Neural progenitor cell (in vitro differentiated cells): ENCODE results near the gene MRPL27. TPM values are rescaled to one million over a fixed set of nuclear protein-coding genes. Genes with fewer than 3 reads are reported as not detected.

Experiments
- DNase-seq: peaks from one replicate; pipeline ENCODE4 v3.0.0-alpha.2; 2016; ENCODE audit warnings: low spot score
- H2AFZ ChIP-seq: fragments of 200-600 bp; sonication (generic); replicated peaks from 2 replicates; pipeline ENCODE4 v1.6.1; 2016; ENCODE audit warnings: antibody characterized with exemption
- H3F3A ChIP-seq: fragments of 200-600 bp; sonication (generic); 2 replicates; pipeline ENCODE4 v1.6.1; 2016; ENCODE audit warnings: antibody characterized with exemption, low read depth
- H3K27ac ChIP-seq: fragments of 200-600 bp; sonication (generic); 2 replicates; pipeline ENCODE4 v1.5.1; 2016; ENCODE audit warnings: mild to moderate bottlenecking
- H3K27me3 ChIP-seq: fragments of 200-600 bp; sonication (generic); 2 replicates; pipeline ENCODE4 v1.6.1; 2016; ENCODE audit warnings: mild to moderate bottlenecking, moderate library complexity
- H3K36me3 ChIP-seq: fragments of 200-600 bp; sonication (generic); 2 replicates; pipeline ENCODE4 v1.5.1; 2016
- H3K4me1 ChIP-seq: fragments of 200-600 bp; sonication (generic); 2 replicates; pipeline ENCODE4 v1.6.1; 2016; ENCODE audit warnings: mixed run types
- H3K4me2 ChIP-seq: fragments of 200-600 bp; sonication (generic); 2 replicates; pipeline ENCODE4 v1.6.1; 2016
- H3K4me3 ChIP-seq: fragments of 200-600 bp; sonication (generic); 2 replicates; pipeline ENCODE4 v1.5.1; 2016
- H3K79me2 ChIP-seq: fragments of 200-600 bp; sonication (generic); 2 replicates; pipeline ENCODE4 v1.6.1; 2016; ENCODE audit warnings: low read depth
- H3K9ac ChIP-seq: fragments of 200-600 bp; sonication (generic); 2 replicates; pipeline ENCODE4 v1.6.1; 2016
- H3K9me3 ChIP-seq: fragments of 200-600 bp; sonication (generic); 2 replicates; pipeline ENCODE4 v1.5.1; 2016; ENCODE audit warnings: low read depth
- H4K20me1 ChIP-seq: fragments of 200-600 bp; sonication (generic); 2 replicates; pipeline ENCODE4 v1.6.1; 2016; ENCODE audit warnings: low read depth
- H3K27ac Mint-ChIP-seq: 3 replicates; pipeline ENCODE4 v1.8.0; 2021; ENCODE audit warnings: mixed read lengths
- H3K27me3 Mint-ChIP-seq: 2 replicates; pipeline ENCODE4 v1.8.0; 2022; ENCODE audit warnings: low read depth, mild to moderate bottlenecking, inconsistent platforms, moderate library complexity, mixed read lengths; ENCODE audit not compliant: insufficient read depth
- H3K36me3 Mint-ChIP-seq: 3 replicates; pipeline ENCODE4 v1.8.0; 2021; ENCODE audit warnings: mixed read lengths
- H3K4me1 Mint-ChIP-seq: 3 replicates; pipeline ENCODE4 v1.8.0; 2021; ENCODE audit warnings: mixed read lengths
- H3K4me3 Mint-ChIP-seq: 3 replicates; pipeline ENCODE4 v1.8.0; 2021; ENCODE audit warnings: mild to moderate bottlenecking, moderate library complexity, mixed read lengths
- H3K9me3 Mint-ChIP-seq: 3 replicates; pipeline ENCODE4 v1.8.0; 2020; ENCODE audit warnings: mixed read lengths
- EZH2 ChIP-seq: fragments of 200-600 bp; sonication (generic); IDR thresholded peaks from 2 replicates; pipeline ENCODE4 v1.6.1; 2017; ENCODE audit warnings: antibody characterized with exemption, mild to moderate bottlenecking, moderate library complexity
- EZH2phosphoT487 ChIP-seq: fragments of 200-600 bp; sonication (generic); IDR thresholded peaks from 2 replicates; pipeline ENCODE4 v1.6.1; 2017; ENCODE audit warnings: antibody characterized with exemption
- total RNA-seq: library from RNA; depleted of rRNA; stranded (reverse); fragments of >200 nt; gene quantifications from 2 replicates; pipeline ENCODE4 v1.2.3, GENCODE V29; 2015; ENCODE audit warnings: low replicate concordance
- TF ChIP-seq, protein P1 (sequence below): fragments of 200-600 bp; sonication (generic); IDR thresholded peaks from 2 replicates; pipeline ENCODE4 v1.5.1; 2017; ENCODE audit warnings: antibody characterized with exemption, mild to moderate bottlenecking

Gene MRPL27
- total RNA-seq, 1 donor from 2014 or later: 39.1 TPM

DNA sequence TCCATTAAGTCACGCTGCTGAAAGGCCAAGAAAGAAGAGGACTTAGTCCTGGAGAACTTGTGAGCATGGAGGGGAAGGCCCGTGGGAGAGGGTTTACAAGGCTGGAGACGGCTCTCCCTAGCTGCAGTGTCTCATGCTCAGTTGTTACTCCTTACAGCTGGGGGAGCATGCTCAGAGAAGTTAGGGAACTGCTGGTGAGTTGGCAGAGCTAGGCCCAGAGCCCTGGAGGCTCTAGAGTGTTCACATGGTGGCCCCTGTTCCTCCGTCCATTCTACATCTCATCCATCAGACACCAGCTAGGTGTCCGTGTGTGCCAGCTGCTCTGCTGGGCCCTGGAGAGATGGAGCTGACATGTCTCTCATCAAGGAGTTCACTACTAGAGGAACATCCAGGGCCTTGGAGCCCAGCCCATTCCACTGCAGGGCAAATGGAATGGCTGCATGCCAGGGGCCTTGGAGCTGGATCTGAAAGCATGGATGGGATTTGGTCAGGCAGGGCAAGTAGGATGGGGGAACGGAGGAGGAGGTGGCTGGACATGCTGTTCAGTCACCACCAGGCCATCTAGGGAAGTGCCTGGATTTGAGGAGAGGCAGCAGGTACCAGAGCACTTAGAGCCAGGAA is 20.8 kb downstream of the MRPL27 start:
- Mint-ChIP-seq H3K9me3 (no peaks in the 10 kb centered on the region), H3K4me3 (peak overlapping the region; percentile 9), H3K27me3 (peaks cover 9% of the 10 kb centered on the region), H3K36me3 (peaks cover 11% of the 10 kb centered on the region), H3K27ac (no peak overlapping the region), H3K4me1 (peaks cover 19% of the 10 kb centered on the region)
- no peaks in the 10 kb centered on the region for H3K9me3 ChIP-seq
- H3K4me3 ChIP-seq: no peak overlapping the region
- H3K36me3 ChIP-seq: no peaks in the 10 kb centered on the region
- H3F3A ChIP-seq: no peaks in the 10 kb centered on the region
- H4K20me1 ChIP-seq: peaks cover 28% of the 10 kb centered on the region
- no peak overlapping the region for H2AFZ ChIP-seq
- H3K9ac ChIP-seq: no peak overlapping the region
- peaks cover 11% of the 10 kb centered on the region for H3K79me2 ChIP-seq
- no peak overlapping the region for H3K4me2 ChIP-seq
- peaks cover 13% of the 10 kb centered on the region for H3K4me1 ChIP-seq
- TF ChIP-seq, protein P1, sequence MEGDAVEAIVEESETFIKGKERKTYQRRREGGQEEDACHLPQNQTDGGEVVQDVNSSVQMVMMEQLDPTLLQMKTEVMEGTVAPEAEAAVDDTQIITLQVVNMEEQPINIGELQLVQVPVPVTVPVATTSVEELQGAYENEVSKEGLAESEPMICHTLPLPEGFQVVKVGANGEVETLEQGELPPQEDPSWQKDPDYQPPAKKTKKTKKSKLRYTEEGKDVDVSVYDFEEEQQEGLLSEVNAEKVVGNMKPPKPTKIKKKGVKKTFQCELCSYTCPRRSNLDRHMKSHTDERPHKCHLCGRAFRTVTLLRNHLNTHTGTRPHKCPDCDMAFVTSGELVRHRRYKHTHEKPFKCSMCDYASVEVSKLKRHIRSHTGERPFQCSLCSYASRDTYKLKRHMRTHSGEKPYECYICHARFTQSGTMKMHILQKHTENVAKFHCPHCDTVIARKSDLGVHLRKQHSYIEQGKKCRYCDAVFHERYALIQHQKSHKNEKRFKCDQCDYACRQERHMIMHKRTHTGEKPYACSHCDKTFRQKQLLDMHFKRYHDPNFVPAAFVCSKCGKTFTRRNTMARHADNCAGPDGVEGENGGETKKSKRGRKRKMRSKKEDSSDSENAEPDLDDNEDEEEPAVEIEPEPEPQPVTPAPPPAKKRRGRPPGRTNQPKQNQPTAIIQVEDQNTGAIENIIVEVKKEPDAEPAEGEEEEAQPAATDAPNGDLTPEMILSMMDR: no peak
- TF ChIP-seq EZH2phosphoT487 (no peak), EZH2 (no peak)
- DNase-seq: no peak
- H3K27ac ChIP-seq: no peak overlapping the region
- H3K27me3 ChIP-seq: no peaks in the 10 kb centered on the region

GRCh38 chr17:50350733-50351132 is 22.3 kb downstream of the MRPL27 start:
- no peak overlapping the region for H3K9ac ChIP-seq
- H3K9me3 ChIP-seq: no peaks in the 10 kb centered on the region
- no peaks in the 10 kb centered on the region for H3F3A ChIP-seq
- Mint-ChIP-seq H3K4me1 (peaks cover 26% of the 10 kb centered on the region), H3K27me3 (peaks cover 9% of the 10 kb centered on the region), H3K36me3 (peaks cover 11% of the 10 kb centered on the region), H3K4me3 (no peak overlapping the region), H3K27ac (no peak overlapping the region), H3K9me3 (no peaks in the 10 kb centered on the region)
- H2AFZ ChIP-seq: no peak overlapping the region
- no peak overlapping the region for H3K4me2 ChIP-seq
- no peak overlapping the region for H3K4me3 ChIP-seq
- TF ChIP-seq, protein P1: no peak
- TF ChIP-seq EZH2 (no peak), EZH2phosphoT487 (no peak)
- H3K36me3 ChIP-seq: no peaks in the 10 kb centered on the region
- H3K4me1 ChIP-seq: peaks cover 15% of the 10 kb centered on the region
- peaks cover under 1% of the 10 kb centered on the region for H3K27me3 ChIP-seq
- peaks cover 18% of the 10 kb centered on the region for H3K79me2 ChIP-seq
- no peak for DNase-seq
- H4K20me1 ChIP-seq: peaks cover 35% of the 10 kb centered on the region
- no peak overlapping the region for H3K27ac ChIP-seq

DNA sequence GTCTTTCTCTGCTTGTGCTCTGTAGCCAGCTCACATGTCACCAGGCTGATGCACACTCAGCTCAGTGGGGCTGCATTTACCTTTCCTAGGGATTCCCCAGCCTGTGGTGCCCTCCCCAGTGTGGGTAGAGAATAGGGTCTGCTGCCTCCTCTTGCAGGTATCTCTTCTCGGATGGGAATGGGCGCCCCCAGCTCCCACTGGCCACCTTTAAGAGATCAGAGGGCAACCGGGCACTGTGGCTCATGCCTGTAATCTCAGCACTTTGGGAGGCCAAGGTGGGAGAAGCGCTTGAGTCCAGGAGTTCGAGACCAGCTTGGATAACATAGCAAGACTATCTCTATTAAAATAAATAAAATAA is 23.8 kb downstream of the MRPL27 start:
- Histone ChIP-seq H3K9me3 (no peaks in the 10 kb centered on the region), H3K27me3 (peaks cover 15% of the 10 kb centered on the region), H4K20me1 (peaks cover 35% of the 10 kb centered on the region), H3K9ac (no peak overlapping the region), H3K79me2 (peaks cover 18% of the 10 kb centered on the region), H3K36me3 (no peaks in the 10 kb centered on the region), H3K4me1 (peaks cover 19% of the 10 kb centered on the region), H3F3A (no peaks in the 10 kb centered on the region), H3K4me3 (no peak overlapping the region), H3K4me2 (no peak overlapping the region), H2AFZ (no peak overlapping the region), H3K27ac (no peak overlapping the region)
- H3K9me3 Mint-ChIP-seq: no peaks in the 10 kb centered on the region
- no peak overlapping the region for H3K27ac Mint-ChIP-seq
- H3K4me3 Mint-ChIP-seq: peak overlapping the region; percentile 18
- TF ChIP-seq EZH2: no peak
- TF ChIP-seq EZH2phosphoT487: no peak
- TF ChIP-seq, protein P1: no peak
- peaks cover 35% of the 10 kb centered on the region for H3K4me1 Mint-ChIP-seq
- DNase-seq: no peak
- peaks cover 11% of the 10 kb centered on the region for H3K27me3 Mint-ChIP-seq
- H3K36me3 Mint-ChIP-seq: peaks cover 11% of the 10 kb centered on the region
